ENCODE data around the gene OSBPL6. TPM values are rescaled to one million over a fixed set of nuclear protein-coding genes. Genes with fewer than 3 reads are reported as not detected.

Gene OSBPL6
- total RNA-seq, 1 experiment from 2014 or later: 11.6 TPM

DNA sequence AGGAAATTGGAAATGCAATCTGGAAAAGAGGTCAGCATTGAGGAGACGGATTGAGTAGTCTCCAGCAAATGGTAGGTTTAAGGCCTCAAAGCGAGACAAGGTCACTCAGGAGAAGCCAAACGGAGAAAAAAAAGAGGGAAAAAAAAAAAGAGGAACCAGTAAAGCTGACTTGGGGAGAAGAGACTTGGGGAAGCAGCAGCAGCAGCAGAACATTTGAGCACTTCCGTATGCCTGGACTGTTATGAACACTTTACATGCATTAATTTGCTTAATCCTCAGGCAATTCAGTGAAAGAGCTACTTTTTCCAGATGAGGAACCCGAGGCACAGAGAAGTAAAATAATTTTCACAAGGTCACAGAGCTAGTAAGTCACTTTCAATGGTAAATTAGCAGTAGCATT lies 81.3 kb downstream of the OSBPL6 start:
- H3K4me3 ChIP-seq (replicated peaks in 1 of 2; ENCODE audit: low read depth in 1 of 2, low read length in 2 of 2): no peak overlapping the region
- H3K9me2 ChIP-seq (ENCODE audit: insufficient read depth): no peaks in the 10 kb centered on the region
- ChIA-PET RAD21 (ENCODE audit: low non-redundant PET in 1 of 2, low total read pairs in 2 of 2, uncharacterized antibody in 2 of 2, unreplicated experiment in 2 of 2) (no interaction called here), POLR2A (no interaction called here), CTCF (no interaction called here)
- intact Hi-C loops (cut with micrococcal nuclease): no loop called here
- no peak overlapping the region for H3K9ac ChIP-seq (ENCODE audit: low read length)
- ATAC-seq (no peak), DNase-seq (ENCODE audit: low read depth, low spot score) (no peak)
- no peaks in the 10 kb centered on the region for H4K20me1 ChIP-seq (ENCODE audit: insufficient read depth)
- no peaks in the 10 kb centered on the region for H3K36me3 ChIP-seq (ENCODE audit: control insufficient read depth in 1 of 2, insufficient read depth in 2 of 2, low read length in 2 of 2)
- H3K9me3 ChIP-seq (ENCODE audit: control insufficient read depth in 1 of 2, insufficient read depth in 1 of 2, low read depth in 1 of 2, low read length in 2 of 2): no peaks in the 10 kb centered on the region
- no peak for TF ChIP-seq CEBPB (IDR thresholded peaks at IDR 0.05; ENCODE audit: low read depth)
- no peak for TF ChIP-seq ELF1 (IDR thresholded peaks at IDR 0.05; ENCODE audit: borderline replicate concordance, low read depth)
- TF ChIP-seq RAD21 (IDR thresholded peaks at IDR 0.05; ENCODE audit: low read depth): no peak
- no peak for TF ChIP-seq EZH2phosphoT487 (IDR thresholded peaks at IDR 0.05; ENCODE audit: borderline replicate concordance)
- no peak for TF ChIP-seq SRF (IDR thresholded peaks at IDR 0.05; ENCODE audit: low read depth)
- TF ChIP-seq, protein P1, sequence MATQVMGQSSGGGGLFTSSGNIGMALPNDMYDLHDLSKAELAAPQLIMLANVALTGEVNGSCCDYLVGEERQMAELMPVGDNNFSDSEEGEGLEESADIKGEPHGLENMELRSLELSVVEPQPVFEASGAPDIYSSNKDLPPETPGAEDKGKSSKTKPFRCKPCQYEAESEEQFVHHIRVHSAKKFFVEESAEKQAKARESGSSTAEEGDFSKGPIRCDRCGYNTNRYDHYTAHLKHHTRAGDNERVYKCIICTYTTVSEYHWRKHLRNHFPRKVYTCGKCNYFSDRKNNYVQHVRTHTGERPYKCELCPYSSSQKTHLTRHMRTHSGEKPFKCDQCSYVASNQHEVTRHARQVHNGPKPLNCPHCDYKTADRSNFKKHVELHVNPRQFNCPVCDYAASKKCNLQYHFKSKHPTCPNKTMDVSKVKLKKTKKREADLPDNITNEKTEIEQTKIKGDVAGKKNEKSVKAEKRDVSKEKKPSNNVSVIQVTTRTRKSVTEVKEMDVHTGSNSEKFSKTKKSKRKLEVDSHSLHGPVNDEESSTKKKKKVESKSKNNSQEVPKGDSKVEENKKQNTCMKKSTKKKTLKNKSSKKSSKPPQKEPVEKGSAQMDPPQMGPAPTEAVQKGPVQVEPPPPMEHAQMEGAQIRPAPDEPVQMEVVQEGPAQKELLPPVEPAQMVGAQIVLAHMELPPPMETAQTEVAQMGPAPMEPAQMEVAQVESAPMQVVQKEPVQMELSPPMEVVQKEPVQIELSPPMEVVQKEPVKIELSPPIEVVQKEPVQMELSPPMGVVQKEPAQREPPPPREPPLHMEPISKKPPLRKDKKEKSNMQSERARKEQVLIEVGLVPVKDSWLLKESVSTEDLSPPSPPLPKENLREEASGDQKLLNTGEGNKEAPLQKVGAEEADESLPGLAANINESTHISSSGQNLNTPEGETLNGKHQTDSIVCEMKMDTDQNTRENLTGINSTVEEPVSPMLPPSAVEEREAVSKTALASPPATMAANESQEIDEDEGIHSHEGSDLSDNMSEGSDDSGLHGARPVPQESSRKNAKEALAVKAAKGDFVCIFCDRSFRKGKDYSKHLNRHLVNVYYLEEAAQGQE (IDR thresholded peaks at IDR 0.05; ENCODE audit: low read depth): no peak
- TF ChIP-seq SIN3A (IDR thresholded peaks at IDR 0.05; ENCODE audit: low read depth): no peak
- no peak for TF ChIP-seq CBX3 (IDR thresholded peaks at IDR 0.05; ENCODE audit: low read depth)
- no peak for TF ChIP-seq ZFX (IDR thresholded peaks at IDR 0.05)
- no peak for TF ChIP-seq EZH2 (IDR thresholded peaks at IDR 0.05)
- no peak for TF ChIP-seq POLR2AphosphoS5 (IDR thresholded peaks at IDR 0.05; ENCODE audit: low read depth, low read length)
- no peak for TF ChIP-seq POLR2A (IDR thresholded peaks at IDR 0.05; ENCODE audit: borderline replicate concordance, extremely low read depth, insufficient read depth, insufficient read length)
- no peak for TF ChIP-seq TCF7L2 (IDR thresholded peaks at IDR 0.05; ENCODE audit: borderline replicate concordance, extremely low read depth, insufficient read depth, insufficient read length)
- TF ChIP-seq, protein P2, sequence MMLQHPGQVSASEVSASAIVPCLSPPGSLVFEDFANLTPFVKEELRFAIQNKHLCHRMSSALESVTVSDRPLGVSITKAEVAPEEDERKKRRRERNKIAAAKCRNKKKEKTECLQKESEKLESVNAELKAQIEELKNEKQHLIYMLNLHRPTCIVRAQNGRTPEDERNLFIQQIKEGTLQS (IDR thresholded peaks at IDR 0.05): no peak
- no peak for TF ChIP-seq EGR1 (IDR thresholded peaks at IDR 0.05; ENCODE audit: low read depth)
- TF ChIP-seq, protein P3, sequence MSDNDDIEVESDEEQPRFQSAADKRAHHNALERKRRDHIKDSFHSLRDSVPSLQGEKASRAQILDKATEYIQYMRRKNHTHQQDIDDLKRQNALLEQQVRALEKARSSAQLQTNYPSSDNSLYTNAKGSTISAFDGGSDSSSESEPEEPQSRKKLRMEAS (IDR thresholded peaks at IDR 0.05): no peak
- no peak for TF ChIP-seq YY1 (IDR thresholded peaks at IDR 0.05; ENCODE audit: extremely low read depth, insufficient replicate concordance, low read depth, low read length)
- no peak for TF ChIP-seq ZNF274 (IDR thresholded peaks at IDR 0.05; ENCODE audit: low read depth, low read length)
- TF ChIP-seq, protein P4, sequence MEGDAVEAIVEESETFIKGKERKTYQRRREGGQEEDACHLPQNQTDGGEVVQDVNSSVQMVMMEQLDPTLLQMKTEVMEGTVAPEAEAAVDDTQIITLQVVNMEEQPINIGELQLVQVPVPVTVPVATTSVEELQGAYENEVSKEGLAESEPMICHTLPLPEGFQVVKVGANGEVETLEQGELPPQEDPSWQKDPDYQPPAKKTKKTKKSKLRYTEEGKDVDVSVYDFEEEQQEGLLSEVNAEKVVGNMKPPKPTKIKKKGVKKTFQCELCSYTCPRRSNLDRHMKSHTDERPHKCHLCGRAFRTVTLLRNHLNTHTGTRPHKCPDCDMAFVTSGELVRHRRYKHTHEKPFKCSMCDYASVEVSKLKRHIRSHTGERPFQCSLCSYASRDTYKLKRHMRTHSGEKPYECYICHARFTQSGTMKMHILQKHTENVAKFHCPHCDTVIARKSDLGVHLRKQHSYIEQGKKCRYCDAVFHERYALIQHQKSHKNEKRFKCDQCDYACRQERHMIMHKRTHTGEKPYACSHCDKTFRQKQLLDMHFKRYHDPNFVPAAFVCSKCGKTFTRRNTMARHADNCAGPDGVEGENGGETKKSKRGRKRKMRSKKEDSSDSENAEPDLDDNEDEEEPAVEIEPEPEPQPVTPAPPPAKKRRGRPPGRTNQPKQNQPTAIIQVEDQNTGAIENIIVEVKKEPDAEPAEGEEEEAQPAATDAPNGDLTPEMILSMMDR (IDR thresholded peaks at IDR 0.05 in 2 of 3, conservative IDR thresholded peaks at IDR 0.05 in 1 of 3; ENCODE audit: borderline replicate concordance in 1 of 3, insufficient read depth in 1 of 3, low read depth in 2 of 3, low read length in 2 of 3): no peak
- no peak for TF ChIP-seq FOSL1 (IDR thresholded peaks at IDR 0.05; ENCODE audit: low read depth)
- no TSS peak for BruUV-seq (replicated peaks)
- no peak overlapping the region for H2AFZ ChIP-seq (ENCODE audit: low read depth, low read length, poor library complexity, severe bottlenecking)
- H3K27ac ChIP-seq (ENCODE audit: low read depth, low read length): no peak overlapping the region
- H3K79me2 ChIP-seq (ENCODE audit: insufficient read depth, low read length): no peaks in the 10 kb centered on the region
- no peak overlapping the region for H3K4me2 ChIP-seq (ENCODE audit: low read length)
- peaks cover 0 to 5% of the 10 kb centered on the region in 2 experiments; a peak in 1 of 4 replicates for H3K4me1 ChIP-seq (ENCODE audit: control insufficient read depth in 1 of 2, insufficient read depth in 2 of 2, low read length in 2 of 2)
- H3K27me3 ChIP-seq (ENCODE audit: insufficient read depth, low read length): no peaks in the 10 kb centered on the region

Data from HCT116 (cell line).